SU-DHL-6 (cell line): ENCODE measurements around the gene HSPA2.

Experiments
- H2AFZ ChIP-seq: fragments of 200-600 bp; sonication (generic); 2 replicates; pipeline ENCODE4 v1.6.1; 2014; ENCODE audit warnings: low read depth, mild to moderate bottlenecking, moderate library complexity, mixed read lengths, antibody characterized with exemption, low read length; ENCODE audit not compliant: severe bottlenecking
- H3F3A ChIP-seq: fragments of 200-600 bp; shearing (Covaris generic); 2 replicates; pipeline ENCODE4 v1.6.0; 2016; ENCODE audit warnings: antibody characterized with exemption, mild to moderate bottlenecking; ENCODE audit not compliant: insufficient read depth
- H3K27ac ChIP-seq: fragments of 200-600 bp; sonication (generic); 2 replicates; pipeline ENCODE4 v1.5.1; 2016; ENCODE audit warnings: low read depth, mild to moderate bottlenecking, low read length, moderate library complexity, mixed read lengths
- H3K27me3 ChIP-seq: fragments of 200-600 bp; sonication (generic), shearing (Covaris generic); 2 replicates; pipeline ENCODE4 v1.6.0; 2014; ENCODE audit warnings: mild to moderate bottlenecking, low read length
- H3K36me3 ChIP-seq: fragments of 200-600 bp; sonication (generic); 2 replicates; pipeline ENCODE4 v1.6.1; 2014; ENCODE audit warnings: mild to moderate bottlenecking, low read length, mixed read lengths
- H3K4me2 ChIP-seq: fragments of 300-600, 200-600 bp; shearing (Covaris generic), sonication (generic); 2 replicates; pipeline ENCODE4 v1.6.0; 2014; ENCODE audit warnings: low read length, low read depth, mild to moderate bottlenecking; ENCODE audit not compliant: poor library complexity, severe bottlenecking
- H3K4me3 ChIP-seq: fragments of 200-600 bp; sonication (generic); 2 replicates; pipeline ENCODE4 v1.5.1; 2014; ENCODE audit warnings: antibody characterized with exemption, low read length, mild to moderate bottlenecking, mixed read lengths; ENCODE audit not compliant: insufficient read depth, poor library complexity, severe bottlenecking
- H3K79me2 ChIP-seq: fragments of 200-600 bp; sonication (generic); 2 replicates; pipeline ENCODE4 v1.6.1; 2014; ENCODE audit warnings: mild to moderate bottlenecking, low read length, moderate library complexity; ENCODE audit not compliant: insufficient read depth
- H3K9ac ChIP-seq: fragments of 200-600 bp; sonication (generic); 2 replicates; pipeline ENCODE4 v1.7.0; 2014; ENCODE audit warnings: mild to moderate bottlenecking, low read length
- H3K9me2 ChIP-seq: fragments of 200-600 bp; sonication (generic); replicated peaks from 2 replicates; pipeline ENCODE4 v1.6.1; 2014; ENCODE audit warnings: low read length; ENCODE audit not compliant: insufficient read depth
- H3K9me3 ChIP-seq: fragments of 200-600 bp; sonication (generic); 2 replicates; pipeline ENCODE4 v1.6.1; 2014; ENCODE audit warnings: low read length, mixed read lengths; ENCODE audit not compliant: insufficient read depth
- H4K20me1 ChIP-seq: fragments of 200-600 bp; sonication (generic); 2 replicates; pipeline ENCODE4 v1.6.1; 2014; ENCODE audit warnings: low read depth, mild to moderate bottlenecking, antibody characterized with exemption, low read length, moderate library complexity, mixed read lengths
- CTCF ChIP-seq: fragments of 200-600 bp; sonication (generic); IDR thresholded peaks from one replicate; pipeline ENCODE4 v1.5.1; 2017; ENCODE audit warnings: antibody characterized with exemption, mild to moderate bottlenecking, low read length, moderate library complexity; ENCODE audit not compliant: insufficient read depth, poor library complexity, severe bottlenecking
- EZH2phosphoT487 ChIP-seq: fragments of 200-600 bp; sonication (generic), shearing (Covaris generic); conservative IDR thresholded peaks from 2 replicates; pipeline ENCODE4 v1.6.1; 2018; ENCODE audit warnings: mild to moderate bottlenecking, antibody characterized with exemption, low read length, moderate library complexity, mixed read lengths

HSPA2 gene

GRCh38 chr14:64503434-64504309, 36.9 kb upstream of the HSPA2 start, which contains the start of gene ZBTB25:
Gene ZBTB25, minus strand, starts transcription at chr14:64503838. Its CDS starts 13,305 bp downstream, at chr14:64490533.
- peak within 1 kb of the TSS; percentile 99 for H3K9ac ChIP-seq
- H2AFZ ChIP-seq, result peak within 1 kb of the TSS; percentile 27
- no peak for TF ChIP-seq CTCF
- TF ChIP-seq EZH2phosphoT487, result no peak
- H3K27me3 ChIP-seq, result no peaks in the 10 kb centered on the region
- H3K9me3 ChIP-seq, result no peaks in the 10 kb centered on the region
- H3K4me3 ChIP-seq, result peak within 1 kb of the TSS; percentile 85
- peaks cover 4% of the 10 kb centered on the region; the same call in 1 of the 2 replicates for H3K36me3 ChIP-seq
- H3K27ac ChIP-seq, result peak within 1 kb of the TSS; percentile 99
- peaks cover 57% of the 10 kb centered on the region for H3F3A ChIP-seq
- peaks cover 3% of the 10 kb centered on the region; the same call in 1 of the 2 replicates for H4K20me1 ChIP-seq
- H3K79me2 ChIP-seq, result peaks cover 86% of the 10 kb centered on the region
- H3K4me2 ChIP-seq, result peak within 1 kb of the TSS; percentile 76
- no peaks in the 10 kb centered on the region for H3K9me2 ChIP-seq

- H3K79me2 ChIP-seq, result peaks cover 86% of the 10 kb centered on the region
- H2AFZ ChIP-seq, result no peak within 1 kb of the TSS
- peak within 1 kb of the TSS; percentile 99 for H3K9ac ChIP-seq
- no peaks in the 10 kb centered on the region for H3K27me3 ChIP-seq
- no peaks in the 10 kb centered on the region for H3K9me3 ChIP-seq
- H3K27ac ChIP-seq, result peak within 1 kb of the TSS; percentile 99
- H3F3A ChIP-seq, result peaks cover 64% of the 10 kb centered on the region
- no peaks in the 10 kb centered on the region for H3K9me2 ChIP-seq
- H3K4me2 ChIP-seq, result peak within 1 kb of the TSS; percentile 76
- H3K36me3 ChIP-seq, result no peaks in the 10 kb centered on the region
- TF ChIP-seq CTCF, result no peak
- no peak for TF ChIP-seq EZH2phosphoT487
- H4K20me1 ChIP-seq, result peaks cover 3% of the 10 kb centered on the region; the same call in 1 of the 2 replicates
- peak within 1 kb of the TSS; percentile 85 for H3K4me3 ChIP-seq
Measured at GRCh38 chr14:64504310-64504896, 36.1 kb upstream of the HSPA2 start, which contains the start of gene ZBTB1. Gene ZBTB1, plus strand, starts transcription at chr14:64504770. Its CDS starts 16,735 bp downstream, at chr14:64521505.

GRCh38 chr14:64504897-64505794, 35.4 kb upstream of the HSPA2 start:
- H3K4me3 ChIP-seq, result peak overlapping the region; percentile 78
- no peaks in the 10 kb centered on the region for H3K36me3 ChIP-seq
- H3K27me3 ChIP-seq, result no peaks in the 10 kb centered on the region
- TF ChIP-seq CTCF, result no peak
- TF ChIP-seq EZH2phosphoT487, result no peak
- peak overlapping the region; percentile 99 for H3K9ac ChIP-seq
- H3K9me3 ChIP-seq, result no peaks in the 10 kb centered on the region
- H3K9me2 ChIP-seq, result no peaks in the 10 kb centered on the region
- H2AFZ ChIP-seq, result no peak overlapping the region
- peak overlapping the region; percentile 76 for H3K4me2 ChIP-seq
- H3K79me2 ChIP-seq, result peaks cover 86% of the 10 kb centered on the region
- peak overlapping the region; percentile 99 for H3K27ac ChIP-seq
- peaks cover 69% of the 10 kb centered on the region for H3F3A ChIP-seq
- peaks cover 3% of the 10 kb centered on the region; the same call in 1 of the 2 replicates for H4K20me1 ChIP-seq
